Lower leg skin (tissue), 3 donors: ENCODE measurements around the gene WSCD2.

Experiments
- CTCF ChIP-seq, 3 donors: fragments of 450-650 bp; IDR thresholded peaks; one replicate each; pipeline ENCODE4 v1.5.1; 2016; ENCODE audit warnings: antibody characterized with exemption in 3 of 3, mild to moderate bottlenecking in 3 of 3, moderate library complexity in 2 of 3
- POLR2A ChIP-seq, 2 donors: fragments of 450-650 bp; IDR thresholded peaks; one replicate each; pipeline ENCODE4 v1.6.1; 2016 to 2017; ENCODE audit warnings: antibody characterized with exemption in 2 of 2, mild to moderate bottlenecking in 1 of 2, moderate library complexity in 1 of 2

GRCh38 chr12:108204117-108204987 is 75.3 kb downstream of the WSCD2 start:
- TF ChIP-seq CTCF (IDR thresholded peaks at IDR 0.05) (no peak), POLR2A (IDR thresholded peaks at IDR 0.05) (no peak)
